NCI-H1436 (cell line): ENCODE measurements around the gene DHH.

Source experiments
- DNase-seq: peaks from one replicate; lab custom pipeline; 2025; lab: John Stamatoyannopoulos, UW

DHH gene

GRCh38 chr12:49109641-49110463 lies 15.3 kb upstream of the DHH start:
- DNase-seq = no peak

- DNase-seq = no peak
Observed at GRCh38 chr12:49108958-49109404, 14.4 kb upstream of the DHH start.

GRCh38 chr12:49105504-49106084 lies 11.0 kb upstream of the DHH start:
- no peak for DNase-seq

GRCh38 chr12:49104822-49105221 lies 10.2 kb upstream of the DHH start:
- DNase-seq = no peak

- DNase-seq = no peak
Observed at GRCh38 chr12:49100380-49100779, 5.8 kb upstream of the DHH start.

- DNase-seq = no peak
Observed at GRCh38 chr12:49098703-49099102, 4.1 kb upstream of the DHH start.

- peak; percentile 18 for DNase-seq
Observed at GRCh38 chr12:49098035-49098451, 3.4 kb upstream of the DHH start.

- DNase-seq = no peak
Observed at GRCh38 chr12:49097381-49097780, 2.8 kb upstream of the DHH start.

- DNase-seq = no peak
Observed at GRCh38 chr12:49094975-49095365, 369 bp upstream of the DHH start.

- no peak for DNase-seq
Observed at GRCh38 chr12:49093792-49094159, 825 bp downstream of the DHH start.

GRCh38 chr12:49092816-49093406 lies 1.7 kb downstream of the DHH start:
- DNase-seq = no peak

GRCh38 chr12:49092086-49092815 lies 2.4 kb downstream of the DHH start:
- DNase-seq = peak; percentile 13

GRCh38 chr12:49091836-49092085 lies 2.8 kb downstream of the DHH start:
- no peak for DNase-seq

GRCh38 chr12:49091056-49091835 lies 3.4 kb downstream of the DHH start:
- DNase-seq = no peak

- peak; percentile 24 for DNase-seq
Observed at GRCh38 chr12:49089821-49090773, 4.5 kb downstream of the DHH start.

GRCh38 chr12:49088932-49089330 lies 5.7 kb downstream of the DHH start:
- DNase-seq = no peak

- peak; percentile 95 for DNase-seq
Observed at GRCh38 chr12:49088150-49088931, 6.3 kb downstream of the DHH start.

GRCh38 chr12:49086116-49086515 lies 8.5 kb downstream of the DHH start:
- no peak for DNase-seq

- DNase-seq = no peak
Observed at GRCh38 chr12:49084438-49084837, 10.2 kb downstream of the DHH start.

GRCh38 chr12:49079793-49080192 lies 14.8 kb downstream of the DHH start:
- DNase-seq = no peak
